Spleen (tissue), 11 donors: ENCODE data around the gene UCP2. TPM values are rescaled to one million over a fixed set of nuclear protein-coding genes. Genes with fewer than 3 reads are reported as not detected.
A peak's percentile ranks its signal among the peaks of the same experiment; 100 is the strongest.

ENCODE experiments used
- DNase-seq: peaks from one replicate; pipeline ENCODE4 v3.0.0-alpha.2; 2020
- H3K27ac ChIP-seq, 8 donors: fragments of 200-600 bp; sonication (generic) in 7 of 8; 1 replicate in 4 of 8; 2 replicates in 4 of 8; pipeline versions ENCODE4 v1.5.0 to v1.8.0; 2016 to 2021; ENCODE audit warnings: inconsistent platforms in 4 of 8, mild to moderate bottlenecking in 4 of 8, moderate library complexity in 1 of 8
- H3K27me3 ChIP-seq, 7 donors: fragments of 200-600 bp; sonication (generic) in 6 of 7; replicated peaks in 1 of 7; 1 replicate in 4 of 7; 2 replicates in 3 of 7; pipeline versions ENCODE4 v1.5.0 to v1.8.0; 2016 to 2021; ENCODE audit warnings: inconsistent platforms in 3 of 7, mild to moderate bottlenecking in 1 of 7
- H3K36me3 ChIP-seq, 6 donors: fragments of 200-600 bp; sonication (generic) in 5 of 6; 1 replicate in 4 of 6; 2 replicates in 2 of 6; pipeline versions ENCODE4 v1.5.0 to v1.8.0; 2016 to 2021; ENCODE audit warnings: inconsistent platforms in 2 of 6
- H3K4me1 ChIP-seq, 6 donors: fragments of 200-600 bp; sonication (generic) in 5 of 6; 1 replicate in 3 of 6; 2 replicates in 3 of 6; pipeline versions ENCODE4 v1.5.0 to v1.8.0; 2016 to 2021; ENCODE audit warnings: inconsistent platforms in 3 of 6
- H3K4me3 ChIP-seq, 8 donors: fragments of 200-600 bp; sonication (generic) in 7 of 8; 1 replicate in 4 of 8; 2 replicates in 4 of 8; pipeline versions ENCODE4 v1.5.0 to v1.8.0; 2016 to 2021; ENCODE audit warnings: inconsistent platforms in 4 of 8, mild to moderate bottlenecking in 4 of 8, moderate library complexity in 2 of 8
- H3K9me3 ChIP-seq, 8 donors: fragments of 200-600 bp; sonication (generic) in 7 of 8; 1 replicate in 4 of 8; 2 replicates in 4 of 8; pipeline versions ENCODE4 v1.5.0 to v1.8.0; 2016 to 2021; ENCODE audit warnings: inconsistent platforms in 4 of 8
- POLR2A ChIP-seq, 3 donors: fragments of 450-650 bp; IDR thresholded peaks; one replicate each; pipeline ENCODE4 v1.5.1; 2017; ENCODE audit warnings: antibody characterized with exemption in 3 of 3, mild to moderate bottlenecking in 1 of 3
- POLR2AphosphoS5 ChIP-seq, 3 donors: sonication (generic); formaldehyde crosslinking; IDR thresholded peaks; one replicate each; pipeline ENCODE4 v1.5.1; 2017; ENCODE audit warnings: antibody characterized with exemption in 3 of 3
- WGBS, 5 donors: extraction: QIAGEN DNeasy Blood & Tissue Kit in 3 of 5; methylation state at CpG; one replicate each; pipeline versions ENCODE4 v1.1.5 to v1.1.7; 2013 to 2018; 5-methylcytosine and 5-hydroxymethylcytosine counted together
- intact Hi-C: fragments of 100-400 bp; cut with DNase I; formaldehyde crosslinking; loops from one replicate; pipeline ENCODE4 v1.15.0; 2023; ENCODE audit warnings: low total_unique reads
- polyA plus RNA-seq, 3 donors: library from polyadenylated mRNA; stranded (reverse); fragments of 200-250 nt; gene quantifications; one replicate each; pipeline ENCODE4 v1.2.1, GENCODE V29; 2013
- total RNA-seq, 7 donors: library from RNA; depleted of rRNA in 3 of 7; stranded (reverse); fragments of >200 nt in 3 of 7; fragmentation: NEBNext Ultra II Directional in 4 of 7; extraction: Animal tissue kit (Norgen Biotek cat#: 25700) in 4 of 7; gene quantifications; one replicate each; pipeline versions ENCODE4 v1.1.0 to v1.2.1, GENCODE V29; 2016 to 2021
- TF ChIP-seq, protein P1 (sequence below), 11 experiments: fragments of 200-600 bp in 7 of 11; fragments of 450-650 bp in 4 of 11; sonication (generic) in 4 of 11; IDR thresholded peaks in 8 of 11; conservative IDR thresholded peaks in 3 of 11; 1 replicate in 7 of 11; 2 replicates in 4 of 11; pipeline versions ENCODE4 v1.4.0 to v1.8.0; 2016 to 2021; ENCODE audit warnings: antibody characterized with exemption in 11 of 11, inconsistent platforms in 4 of 11, mild to moderate bottlenecking in 1 of 11
- donor health status: healthy with polysubstance abuse.
- donor health status: DM: no; HTN: no; CAD: no; lungs with moderate emphysema.
- donor health status: DM: no; HTN: no; CAD: no.
- donor health status: Bipolar disorder and iron deficiency.
- donor health status: healthy.
- donor health status: DM: no; HTN: no; CAD: no.
- donor health status: DM: yes; HTN: yes; CAD: no.

UCP2 gene
- total and polyA plus RNA-seq, 10 donors: 209 to 556 (median 401) TPM

DNA sequence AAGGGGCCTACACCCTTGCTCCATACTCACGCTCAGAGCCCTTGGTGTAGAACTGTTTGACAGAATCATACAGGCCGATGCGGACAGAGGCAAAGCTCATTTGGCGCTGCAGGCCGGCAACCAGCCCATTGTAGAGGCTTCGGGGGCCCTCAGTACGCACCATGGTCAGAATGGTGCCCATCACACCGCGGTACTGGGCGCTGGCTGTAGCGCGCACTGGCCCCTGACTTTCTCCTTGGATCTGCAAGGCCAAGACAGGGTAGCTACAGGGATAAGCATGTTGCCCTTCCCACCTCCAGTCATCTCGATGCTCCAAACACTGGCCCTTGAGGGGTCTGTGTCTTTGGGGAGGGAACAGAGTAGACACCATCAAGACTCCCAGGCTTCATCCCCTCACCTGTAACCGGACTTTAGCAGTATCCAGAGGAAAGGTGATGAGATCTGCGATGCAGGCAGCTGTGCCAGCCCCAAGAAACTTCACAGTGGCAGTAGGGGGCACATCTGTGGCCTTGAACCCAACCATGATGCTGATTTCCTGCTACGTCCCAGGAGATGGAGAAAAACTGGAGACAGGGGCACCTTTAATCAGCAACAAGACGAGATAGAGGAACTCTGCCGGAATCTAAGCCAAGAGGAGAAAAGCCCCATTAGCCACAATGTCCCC is 4.7 kb downstream of the UCP2 start:
- Histone ChIP-seq H3K4me3 (peak overlapping the region in 2 of 8 donors; percentile 12 to 84), H3K9me3 (no peaks in the 10 kb centered on the region), H3K36me3 (peaks cover 0 to 82% (median 49%) of the 10 kb centered on the region in 6 donors), H3K27me3 (no peaks in the 10 kb centered on the region), H3K4me1 (peaks cover 51 to 96% (median 89%) of the 10 kb centered on the region in 6 donors), H3K27ac (peak overlapping the region; percentile 55 to 97 (median 95))
- peak; percentile 63 for DNase-seq
- WGBS, 5 donors: 95 to 98% (median 96%) methylated on average over 15 to 18 of the region's 18 CpGs
- intact Hi-C loops: no loop called here
- peak in 2 of 3 donors; percentile 58 to 69 for TF ChIP-seq POLR2AphosphoS5 (IDR thresholded peaks at IDR 0.05)
- no peak for TF ChIP-seq POLR2A (IDR thresholded peaks at IDR 0.05)

- intact Hi-C loops: no loop called here
- Histone ChIP-seq H3K4me1 (peaks cover 51 to 100% (median 90%) of the 10 kb centered on the region in 6 donors), H3K4me3 (no peak overlapping the region), H3K9me3 (no peaks in the 10 kb centered on the region), H3K27ac (peak overlapping the region in 5 of 8 donors; percentile 29 to 97 (median 96)), H3K36me3 (peaks cover 0 to 84% (median 49%) of the 10 kb centered on the region in 6 donors), H3K27me3 (no peaks in the 10 kb centered on the region)
- TF ChIP-seq POLR2AphosphoS5 (IDR thresholded peaks at IDR 0.05) (peak; percentile 44 to 77 (median 51)), POLR2A (IDR thresholded peaks at IDR 0.05) (no peak)
- TF ChIP-seq, protein P1, sequence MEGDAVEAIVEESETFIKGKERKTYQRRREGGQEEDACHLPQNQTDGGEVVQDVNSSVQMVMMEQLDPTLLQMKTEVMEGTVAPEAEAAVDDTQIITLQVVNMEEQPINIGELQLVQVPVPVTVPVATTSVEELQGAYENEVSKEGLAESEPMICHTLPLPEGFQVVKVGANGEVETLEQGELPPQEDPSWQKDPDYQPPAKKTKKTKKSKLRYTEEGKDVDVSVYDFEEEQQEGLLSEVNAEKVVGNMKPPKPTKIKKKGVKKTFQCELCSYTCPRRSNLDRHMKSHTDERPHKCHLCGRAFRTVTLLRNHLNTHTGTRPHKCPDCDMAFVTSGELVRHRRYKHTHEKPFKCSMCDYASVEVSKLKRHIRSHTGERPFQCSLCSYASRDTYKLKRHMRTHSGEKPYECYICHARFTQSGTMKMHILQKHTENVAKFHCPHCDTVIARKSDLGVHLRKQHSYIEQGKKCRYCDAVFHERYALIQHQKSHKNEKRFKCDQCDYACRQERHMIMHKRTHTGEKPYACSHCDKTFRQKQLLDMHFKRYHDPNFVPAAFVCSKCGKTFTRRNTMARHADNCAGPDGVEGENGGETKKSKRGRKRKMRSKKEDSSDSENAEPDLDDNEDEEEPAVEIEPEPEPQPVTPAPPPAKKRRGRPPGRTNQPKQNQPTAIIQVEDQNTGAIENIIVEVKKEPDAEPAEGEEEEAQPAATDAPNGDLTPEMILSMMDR (IDR thresholded peaks at IDR 0.05 in 8 of 11, conservative IDR thresholded peaks at IDR 0.05 in 3 of 11): no peak
- peak; percentile 77 for DNase-seq
- 88 to 92% (median 89%) methylated on average over 13 to 14 of the region's 14 CpGs for WGBS, 5 donors
These were observed 6.0 kb downstream of the UCP2 start for GRCh38 chr11:73976451-73977151.

- 92 to 95% (median 92%) methylated on average over 5 to 6 of the region's 6 CpGs for WGBS, 5 donors
- TF ChIP-seq POLR2AphosphoS5 (IDR thresholded peaks at IDR 0.05) (peak in 1 of 3 donors; percentile 42), POLR2A (IDR thresholded peaks at IDR 0.05) (no peak)
- TF ChIP-seq, protein P1 (IDR thresholded peaks at IDR 0.05 in 8 of 11, conservative IDR thresholded peaks at IDR 0.05 in 3 of 11): no peak
- intact Hi-C loops: no loop called here
- peak; percentile 62 for DNase-seq
- H3K4me1 ChIP-seq: peaks cover 44 to 100% (median 89%) of the 10 kb centered on the region in 6 donors
- H3K27me3 ChIP-seq: no peaks in the 10 kb centered on the region
- H3K27ac ChIP-seq: peak overlapping the region in 4 of 8 donors; percentile 41 to 97 (median 60)
- peaks cover 0 to 73% (median 49%) of the 10 kb centered on the region in 6 donors for H3K36me3 ChIP-seq
- H3K4me3 ChIP-seq: no peak overlapping the region
- no peaks in the 10 kb centered on the region for H3K9me3 ChIP-seq
These were observed 7.2 kb downstream of the UCP2 start for GRCh38 chr11:73975479-73975757.

GRCh38 chr11:73974604-73975478 is 7.8 kb downstream of the UCP2 start:
- intact Hi-C loops: no loop called here
- Histone ChIP-seq H3K4me3 (no peak overlapping the region), H3K9me3 (no peaks in the 10 kb centered on the region), H3K27ac (peak overlapping the region; percentile 4 to 97 (median 42)), H3K27me3 (no peaks in the 10 kb centered on the region), H3K4me1 (peaks cover 39 to 100% (median 89%) of the 10 kb centered on the region in 6 donors), H3K36me3 (peaks cover 0 to 70% (median 49%) of the 10 kb centered on the region in 6 donors)
- peak; percentile 74 for DNase-seq
- TF ChIP-seq POLR2AphosphoS5 (IDR thresholded peaks at IDR 0.05): no peak
- TF ChIP-seq, protein P1 (IDR thresholded peaks at IDR 0.05 in 8 of 11, conservative IDR thresholded peaks at IDR 0.05 in 3 of 11): no peak
- TF ChIP-seq POLR2A (IDR thresholded peaks at IDR 0.05): no peak
- WGBS, 5 donors: 83 to 93% (median 92%) methylated on average over 13 of the region's 13 CpGs
